AG08396 (cell line): ENCODE results near the gene TUBGCP6.

ENCODE experiments used
- DNase-seq: peaks from one replicate; pipeline ENCODE4 v3.0.0; 2012; ENCODE audit warnings: low spot score, mixed read lengths

TUBGCP6 gene

GRCh38 chr22:50226063-50226874 lies 18.6 kb downstream of the TUBGCP6 start:
- DNase-seq = no peak

- no peak for DNase-seq
Observed at GRCh38 chr22:50225200-50225969, 19.4 kb downstream of the TUBGCP6 start.

GRCh38 chr22:50224071-50224470 lies 20.8 kb downstream of the TUBGCP6 start:
- no peak for DNase-seq

- DNase-seq = no peak
Observed at GRCh38 chr22:50222508-50222907, 22.3 kb downstream of the TUBGCP6 start.

GRCh38 chr22:50221410-50222300 lies 23.2 kb downstream of the TUBGCP6 start:
- no peak for DNase-seq

GRCh38 chr22:50220603-50221409 lies 24.0 kb downstream of the TUBGCP6 start:
- DNase-seq = no peak

GRCh38 chr22:50219800-50220602 lies 24.8 kb downstream of the TUBGCP6 start:
- DNase-seq = no peak

GRCh38 chr22:50218996-50219727 lies 25.7 kb downstream of the TUBGCP6 start:
- peak; percentile 94 for DNase-seq

- DNase-seq = no peak
Observed at GRCh38 chr22:50218153-50218995, 26.4 kb downstream of the TUBGCP6 start.

GRCh38 chr22:50217543-50218152 lies 27.2 kb downstream of the TUBGCP6 start:
- DNase-seq = no peak

GRCh38 chr22:50216684-50217520 lies 27.9 kb downstream of the TUBGCP6 start:
- no peak for DNase-seq

- no peak for DNase-seq
Observed at GRCh38 chr22:50216055-50216683, 28.7 kb downstream of the TUBGCP6 start.

- no peak for DNase-seq
Observed at GRCh38 chr22:50215297-50216054, 29.3 kb downstream of the TUBGCP6 start.

- no peak for DNase-seq
Observed at GRCh38 chr22:50213263-50213662, 31.6 kb downstream of the TUBGCP6 start.

- no peak for DNase-seq
Observed at GRCh38 chr22:50211147-50211546, 33.7 kb downstream of the TUBGCP6 start.
